PC-3 (cell line): ENCODE data around the gene PKP2.

Experiments
- EZH2 ChIP-seq: fragments of 300-600 bp; sonication (generic); IDR thresholded peaks from one replicate; pipeline ENCODE4 v1.6.1; 2017; ENCODE audit warnings: antibody characterized with exemption, mild to moderate bottlenecking, low read length; ENCODE audit not compliant: unreplicated experiment
- EZH2phosphoT487 ChIP-seq: fragments of 300-600 bp; sonication (generic); IDR thresholded peaks from 2 replicates; pipeline ENCODE4 v1.6.1; 2018; ENCODE audit warnings: mild to moderate bottlenecking, antibody characterized with exemption, low read length, borderline replicate concordance

- TF ChIP-seq EZH2 = no peak
- TF ChIP-seq EZH2phosphoT487 = no peak
Observed at GRCh38 chr12:32809196-32809595, 87.4 kb downstream of the PKP2 start.
